IMR-90 (cell line): Measurements from ENCODE around the gene NAXE. TPM values are rescaled to one million over a fixed set of nuclear protein-coding genes. Genes with fewer than 3 reads are reported as not detected.

Experiments used
- ATAC-seq: fragments of 200-7000 bp; cut with Tn5 transposase; 2 replicates; pipeline ENCODE4 v1.9.1; 2020; ENCODE audit warnings: low read depth, mild to moderate bottlenecking, moderate library complexity
- BruUV-seq: library from RNA; stranded (reverse); fragments of 400-500 nt; replicated peaks from 2 replicates; lab custom pipeline; 2021; lab: Mats Ljungman, UMichigan
- CTCF ChIA-PET: fragments of 300-600 bp; formaldehyde crosslinking; extraction: SDS; loops from one replicate; lab custom pipeline; 2021; ENCODE audit warnings: antibody characterized with exemption; lab: Yijun Ruan, JAX
- POLR2A ChIA-PET: fragments of 300-600 bp; sonication (Branson Sonifier 250); formaldehyde crosslinking; loops from one replicate; lab custom pipeline; 2022; ENCODE audit warnings: antibody characterized with exemption; ENCODE audit not compliant: unreplicated experiment; lab: Charles Lee
- DNase-seq: peaks from one replicate; pipeline ENCODE4 v3.0.0; 2013
- H2AFZ ChIP-seq: replicated peaks from 2 replicates; pipeline ENCODE3; 2013; ENCODE audit warnings: low read length, mild to moderate bottlenecking; ENCODE audit not compliant: poor library complexity
- H2AK5ac ChIP-seq: 2 replicates; pipeline ENCODE4 v1.6.1; 2013; ENCODE audit warnings: low read depth, low read length, inconsistent platforms
- H2AK9ac ChIP-seq: replicated peaks from 2 replicates; pipeline ENCODE3; 2013; ENCODE audit warnings: mild to moderate bottlenecking, low read depth, low read length, moderate library complexity; ENCODE audit not compliant: poor library complexity
- H2BK120ac ChIP-seq: 2 replicates; pipeline ENCODE4 v1.6.1; 2013; ENCODE audit warnings: low read depth, low read length, inconsistent platforms
- H2BK15ac ChIP-seq: 3 replicates; pipeline ENCODE4 v1.6.1; 2013; ENCODE audit warnings: low read depth, low read length, inconsistent platforms
- H2BK20ac ChIP-seq: 2 replicates; pipeline ENCODE4 v1.6.1; 2013; ENCODE audit warnings: low read depth, mild to moderate bottlenecking, inconsistent platforms, low read length, moderate library complexity
- H2BK5ac ChIP-seq: 2 replicates; pipeline ENCODE4 v1.6.1; 2013; ENCODE audit warnings: mild to moderate bottlenecking, low read depth, low read length, inconsistent platforms; ENCODE audit not compliant: poor library complexity, severe bottlenecking
- H3K14ac ChIP-seq: replicated peaks from 2 replicates; pipeline ENCODE4 v1.6.1; 2013; ENCODE audit warnings: low read depth, low read length, inconsistent platforms
- H3K18ac ChIP-seq: 2 replicates; pipeline ENCODE4 v1.6.1; 2013; ENCODE audit warnings: low read depth, low read length, control low read depth
- H3K23ac ChIP-seq: 2 replicates; pipeline ENCODE4 v1.6.1; 2013; ENCODE audit warnings: low read depth, low read length, inconsistent platforms
- H3K27ac ChIP-seq: 2 replicates; pipeline ENCODE4 v1.5.1; 2013; ENCODE audit warnings: mild to moderate bottlenecking, control low read depth, low read length; ENCODE audit not compliant: insufficient read depth
- H3K27me3 ChIP-seq: 2 replicates; pipeline ENCODE4 v1.6.1; 2013; ENCODE audit warnings: low read length; ENCODE audit not compliant: control insufficient read depth, insufficient read depth
- H3K36me3 ChIP-seq: 2 replicates; pipeline ENCODE4 v1.6.1; 2013; ENCODE audit warnings: low read length, mixed read lengths; ENCODE audit not compliant: control insufficient read depth, insufficient read depth
- H3K4ac ChIP-seq: 2 replicates; pipeline ENCODE4 v1.6.1; 2013; ENCODE audit warnings: low read depth, low read length, inconsistent platforms
- H3K4me1 ChIP-seq: 2 replicates; pipeline ENCODE4 v1.6.1; 2013; ENCODE audit warnings: low read length, mixed read lengths; ENCODE audit not compliant: control insufficient read depth, insufficient read depth
- H3K4me2 ChIP-seq: 2 replicates; pipeline ENCODE4 v1.6.1; 2013; ENCODE audit warnings: low read depth, mild to moderate bottlenecking, control low read depth, low read length, moderate library complexity
- H3K4me3 ChIP-seq: 2 replicates; pipeline ENCODE4 v1.5.1; 2013; ENCODE audit warnings: low read depth, mild to moderate bottlenecking, control low read depth, low read length, moderate library complexity; ENCODE audit not compliant: insufficient read depth
- H3K56ac ChIP-seq: 2 replicates; pipeline ENCODE4 v1.6.1; 2013; ENCODE audit warnings: low read length, inconsistent platforms; ENCODE audit not compliant: insufficient read depth; ENCODE audit errors: extremely low read depth
- H3K79me1 ChIP-seq, 2 experiments: 2 replicates each; pipeline ENCODE4 v1.6.1; 2013; ENCODE audit warnings: low read length in 2 of 2, inconsistent platforms in 1 of 2, low read depth in 1 of 2
- H3K9ac ChIP-seq: 2 replicates; pipeline ENCODE4 v1.6.1; 2013; ENCODE audit warnings: low read depth, low read length, control low read depth
- H3K9me1 ChIP-seq: 2 replicates; pipeline ENCODE4 v1.6.1; 2013; ENCODE audit warnings: low read length, inconsistent platforms; ENCODE audit not compliant: insufficient read depth
- H3K9me3 ChIP-seq: 2 replicates; pipeline ENCODE4 v1.6.1; 2013; ENCODE audit warnings: low read length; ENCODE audit not compliant: control insufficient read depth, insufficient read depth
- H4K20me1 ChIP-seq: 2 replicates; pipeline ENCODE4 v1.6.1; 2013; ENCODE audit warnings: low read length, inconsistent platforms; ENCODE audit not compliant: insufficient read depth
- H4K5ac ChIP-seq: 2 replicates; pipeline ENCODE4 v1.6.1; 2013; ENCODE audit warnings: mild to moderate bottlenecking, low read depth, low read length, control low read depth
- H4K8ac ChIP-seq, 2 experiments: 2 replicates each; pipeline ENCODE4 v1.6.1; 2013; ENCODE audit warnings: low read depth in 2 of 2, low read length in 2 of 2, control low read depth in 1 of 2, inconsistent platforms in 1 of 2
- H4K91ac ChIP-seq: 2 replicates; pipeline ENCODE4 v1.6.1; 2013; ENCODE audit warnings: low read depth, low read length, inconsistent platforms; ENCODE audit not compliant: insufficient read depth
- NFE2L2 ChIP-seq: fragments of 150-350 bp; IDR thresholded peaks from 2 replicates; pipeline ENCODE4 v1.6.1; 2016; ENCODE audit warnings: low read depth, mild to moderate bottlenecking, low read length
- RFX5 ChIP-seq: IDR thresholded peaks from 2 replicates; pipeline ENCODE4 v1.8.0; 2012; ENCODE audit warnings: low read depth, mild to moderate bottlenecking, low read length, moderate library complexity
- WGBS, 2 experiments: methylation state at CpG; one replicate each; pipeline versions ENCODE4 v1.1.5 to v1.1.7; 2013; ENCODE audit warnings: missing lambda C conversion rate in 2 of 2; ENCODE audit not compliant: insufficient read length in 1 of 2; ENCODE audit errors: extremely low coverage in 2 of 2; 5-methylcytosine and 5-hydroxymethylcytosine counted together
- dilution Hi-C: fragments of 300-500 bp; cut with HindIII; formaldehyde crosslinking; loops from one replicate; pipeline ENCODE4 v1.14.3; 2018; ENCODE audit warnings: low sequenced_read_pairs; ENCODE audit not compliant: unreplicated experiment
- in situ Hi-C: fragments of 300-500 bp; cut with MboI; formaldehyde crosslinking; loops from 3 replicates; pipeline ENCODE4 v1.14.3; 2019; ENCODE audit warnings: low sequenced_read_pairs, inconsistent platforms, mixed read lengths
- intact Hi-C: fragments of 100-400 bp; cut with micrococcal nuclease; formaldehyde crosslinking; loops from 2 replicates; pipeline ENCODE4 v1.10.0; 2022
- polyA plus RNA-seq, 3 experiments: library from polyadenylated mRNA; depleted of rRNA; stranded (reverse); fragments of >200 nt; gene quantifications; 2 replicates each; pipeline ENCODE4 v1.2.3, GENCODE V29; 2012; ENCODE audit warnings: low replicate concordance in 1 of 3
- total RNA-seq: library from RNA; depleted of rRNA; stranded (reverse); fragments of >200 nt; gene quantifications from 2 replicates; pipeline ENCODE4 v1.2.3, GENCODE V29; 2012

Gene NAXE
- total and polyA plus RNA-seq, 2 of the 4 experiments (the other 2 are of a cell fraction), result 61.0 to 74.2 TPM

- no peak overlapping the region for H3K56ac ChIP-seq
- 94% methylated on average over 3 of the region's 3 CpGs; no CpG with 5 or more reads in 1 of the 2 experiments for WGBS, 2 experiments
- peaks cover 11 to 46% of the 10 kb centered on the region in 2 experiments for H3K79me1 ChIP-seq
- no peak overlapping the region for H2BK5ac ChIP-seq
- no peak overlapping the region for H3K4me3 ChIP-seq
- no peak overlapping the region for H4K8ac ChIP-seq
- no peak overlapping the region for H2BK15ac ChIP-seq
- no peak overlapping the region for H4K5ac ChIP-seq
- H2BK120ac ChIP-seq, result no peak overlapping the region
- H3K4me2 ChIP-seq, result no peak overlapping the region
- no TSS peak for BruUV-seq
- H4K20me1 ChIP-seq, result no peaks in the 10 kb centered on the region
- H2AK5ac ChIP-seq, result no peak overlapping the region
- no peaks in the 10 kb centered on the region for H3K9me3 ChIP-seq
- peaks cover 33% of the 10 kb centered on the region for H3K36me3 ChIP-seq
- no peak overlapping the region for H3K14ac ChIP-seq
- H3K27ac ChIP-seq, result no peak overlapping the region
- H3K27me3 ChIP-seq, result no peaks in the 10 kb centered on the region
- H4K91ac ChIP-seq, result no peak overlapping the region
- ChIA-PET POLR2A (no interaction called here), CTCF (no interaction called here)
- no peak overlapping the region for H3K23ac ChIP-seq
- dilution Hi-C loops (no loop called here), in situ Hi-C loops (no loop called here), intact Hi-C loops (loop anchor here (5.0 kb wide), 1 partner anchor 112 kb away; no protein-coding TSS in a partner anchor)
- no peak for DNase-seq
- peaks cover 3% of the 10 kb centered on the region; the same call in 1 of the 2 replicates for H3K4me1 ChIP-seq
- H3K9ac ChIP-seq, result no peak overlapping the region
- ATAC-seq, result no peak
- no peak overlapping the region for H3K18ac ChIP-seq
- TF ChIP-seq RFX5 (no peak), NFE2L2 (no peak)
- H2AK9ac ChIP-seq, result no peak overlapping the region
- no peak overlapping the region for H2AFZ ChIP-seq
- no peak overlapping the region for H2BK20ac ChIP-seq
- H3K9me1 ChIP-seq, result peaks cover 10% of the 10 kb centered on the region
- no peak overlapping the region for H3K4ac ChIP-seq
Measured at GRCh38 chr1:156594190-156594589, 2.6 kb downstream of the NAXE start.
